Kidney (tissue), 14 donors: ENCODE data around the gene ECSIT. TPM values are rescaled to one million over a fixed set of nuclear protein-coding genes. Genes with fewer than 3 reads are reported as not detected.

Experiments
- DNase-seq, 5 donors: peaks; one replicate each; pipeline ENCODE4 v3.0.0-alpha.2; 2013 to 2020
- FAIRE-seq: peaks from 2 replicates; lab custom pipeline; 2012; peaks lifted over from hg19 to GRCh38; lab: Jason Lieb, UNC
- H3K27ac ChIP-seq, 2 donors: one replicate each; pipeline ENCODE4 v1.7.0; 2013; ENCODE audit warnings: low read depth in 2 of 2, low read length in 2 of 2, inconsistent platforms in 1 of 2
- H3K27me3 ChIP-seq: one replicate; pipeline ENCODE4 v1.7.1; 2013; ENCODE audit warnings: low read length, inconsistent platforms; ENCODE audit not compliant: control insufficient read depth, insufficient read depth
- H3K36me3 ChIP-seq, 3 donors: one replicate each; pipeline versions ENCODE4 v1.7.0 to v1.7.1; 2013; ENCODE audit warnings: low read length in 3 of 3, control low read depth in 1 of 3, inconsistent platforms in 1 of 3; ENCODE audit not compliant: insufficient read depth in 3 of 3, control insufficient read depth in 2 of 3
- H3K4me1 ChIP-seq, 3 donors: one replicate each; pipeline versions ENCODE4 v1.7.0 to v1.7.1; 2013; ENCODE audit warnings: low read length in 3 of 3, inconsistent platforms in 1 of 3, low read depth in 1 of 3; ENCODE audit not compliant: control insufficient read depth in 2 of 3, insufficient read depth in 2 of 3
- H3K4me3 ChIP-seq, 3 donors: one replicate each; pipeline versions ENCODE4 v1.7.0 to v1.8.1; 2013; ENCODE audit warnings: low read length in 3 of 3, control low read depth in 1 of 3, inconsistent platforms in 1 of 3
- H3K9ac ChIP-seq, 3 donors: one replicate each; pipeline versions ENCODE4 v1.7.0 to v1.7.1; 2013; ENCODE audit warnings: low read length in 3 of 3, control low read depth in 1 of 3, inconsistent platforms in 1 of 3
- H3K9me3 ChIP-seq, 3 donors: one replicate each; pipeline versions ENCODE4 v1.7.0 to v1.7.1; 2013; ENCODE audit warnings: low read length in 3 of 3, control low read depth in 1 of 3, inconsistent platforms in 1 of 3; ENCODE audit not compliant: control insufficient read depth in 2 of 3, insufficient read depth in 1 of 3
- intact Hi-C: fragments of 100-400 bp; cut with DNase I; formaldehyde crosslinking; loops from one replicate; pipeline ENCODE4 v1.11.1; 2022
- polyA plus RNA-seq: library from polyadenylated mRNA; stranded (reverse); fragments of 350-450 nt; fragmentation: Illumina TruSeq; extraction: RNeasy Lipid Tissue Mini Kit (QIAGEN cat#74804); gene quantifications from one replicate; pipeline ENCODE4 v1.2.3, GENCODE V29; 2014; ENCODE audit warnings: low read depth, low replicate concordance; ENCODE audit not compliant: insufficient read depth
- total RNA-seq: library from RNA; stranded (reverse); fragmentation: NEBNext Ultra II Directional; extraction: Animal tissue kit (Norgen Biotek cat#: 25700); gene quantifications from one replicate; pipeline ENCODE4 v1.2.1, GENCODE V29; 2021
- TF ChIP-seq, protein P1 (sequence below): IDR thresholded peaks from 3 replicates; pipeline ENCODE4 v1.5.1; 2012; ENCODE audit warnings: mild to moderate bottlenecking, moderate library complexity, borderline replicate concordance; ENCODE audit not compliant: insufficient read depth; ENCODE audit errors: extremely low read depth
- donor health status: control.
- donor health status: control.
- donor health status: control.
- donor health status: control.
- donor health status: control.
- donor health status: DM: yes; HTN: yes; CAD: no.
- donor health status: Normal renal cell carcinoma (clear cell type).

Gene ECSIT
- total and polyA plus RNA-seq, 2 donors from 2014 or later: 33.8 to 83.4 TPM

DNA sequence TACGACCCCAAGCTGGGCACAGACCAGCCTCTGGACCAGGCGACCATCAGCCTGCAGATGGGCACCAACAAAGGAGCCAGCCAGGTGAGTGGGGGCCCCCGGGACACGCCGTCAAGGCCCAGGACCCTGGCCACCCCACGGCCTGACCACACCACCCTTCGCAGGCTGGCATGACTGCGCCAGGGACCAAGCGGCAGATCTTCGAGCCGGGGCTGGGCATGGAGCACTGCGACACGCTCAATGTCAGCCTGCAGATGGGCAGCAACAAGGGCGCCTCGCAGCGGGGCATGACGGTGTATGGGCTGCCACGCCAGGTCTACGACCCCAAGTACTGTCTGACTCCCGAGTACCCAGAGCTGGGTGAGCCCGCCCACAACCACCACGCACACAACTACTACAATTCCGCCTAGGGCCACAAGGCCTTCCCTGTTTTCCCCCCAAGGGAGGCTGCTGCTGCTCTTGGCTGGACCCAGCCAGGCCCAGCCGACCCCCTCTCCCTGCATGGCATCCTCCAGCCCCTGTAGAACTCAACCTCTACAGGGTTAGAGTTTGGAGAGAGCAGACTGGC, 20.5 kb upstream of the ECSIT start:
- DNase-seq (no peak), FAIRE-seq (no peak)
- peaks cover 0 to 9% (median 5%) of the 10 kb centered on the region in 3 donors for H3K36me3 ChIP-seq

DNA sequence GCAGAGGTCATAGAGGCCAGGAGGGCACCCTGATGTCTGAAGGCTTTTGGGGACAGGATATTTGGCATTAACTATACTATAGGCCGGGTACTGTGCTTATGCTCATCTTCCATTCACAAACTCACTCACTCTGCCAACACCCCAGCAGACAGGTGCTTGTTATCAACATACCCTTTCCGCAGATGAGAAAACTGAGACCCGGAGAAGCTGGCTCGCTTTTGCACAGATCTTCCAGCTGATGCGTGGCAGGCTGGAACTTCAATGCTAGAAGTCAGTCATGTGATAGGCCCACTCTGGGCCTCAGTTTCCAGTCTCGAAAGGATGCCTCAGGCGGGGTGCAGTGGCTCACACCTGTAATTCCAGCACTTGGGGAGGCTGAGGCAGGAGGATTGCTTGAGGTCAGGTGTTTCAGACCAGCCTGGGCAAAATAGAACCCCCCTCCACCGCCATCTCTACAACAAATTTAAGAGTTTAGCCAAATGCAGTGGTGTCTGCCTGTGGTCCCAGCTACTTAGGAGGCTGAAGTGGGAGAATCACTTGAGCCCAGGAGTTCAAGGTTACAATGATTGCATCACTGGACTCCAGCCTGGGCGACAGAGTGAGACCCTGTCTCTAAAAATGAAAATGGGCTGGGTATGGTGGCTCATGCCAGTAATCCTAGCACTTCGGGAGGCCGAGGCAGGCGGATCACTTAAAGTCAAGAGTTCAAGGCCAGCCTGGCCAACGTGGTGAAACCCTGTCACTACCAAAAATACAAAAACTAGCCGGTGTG, 19.2 kb upstream of the ECSIT start:
- no peak overlapping the region for H3K9ac ChIP-seq
- intact Hi-C loops: no loop called here
- FAIRE-seq (no peak), DNase-seq (no peak)
- peaks cover 0 to 2% (median 0%) of the 10 kb centered on the region in 3 donors for H3K36me3 ChIP-seq
- H3K27ac ChIP-seq: no peak overlapping the region
- TF ChIP-seq, protein P1, sequence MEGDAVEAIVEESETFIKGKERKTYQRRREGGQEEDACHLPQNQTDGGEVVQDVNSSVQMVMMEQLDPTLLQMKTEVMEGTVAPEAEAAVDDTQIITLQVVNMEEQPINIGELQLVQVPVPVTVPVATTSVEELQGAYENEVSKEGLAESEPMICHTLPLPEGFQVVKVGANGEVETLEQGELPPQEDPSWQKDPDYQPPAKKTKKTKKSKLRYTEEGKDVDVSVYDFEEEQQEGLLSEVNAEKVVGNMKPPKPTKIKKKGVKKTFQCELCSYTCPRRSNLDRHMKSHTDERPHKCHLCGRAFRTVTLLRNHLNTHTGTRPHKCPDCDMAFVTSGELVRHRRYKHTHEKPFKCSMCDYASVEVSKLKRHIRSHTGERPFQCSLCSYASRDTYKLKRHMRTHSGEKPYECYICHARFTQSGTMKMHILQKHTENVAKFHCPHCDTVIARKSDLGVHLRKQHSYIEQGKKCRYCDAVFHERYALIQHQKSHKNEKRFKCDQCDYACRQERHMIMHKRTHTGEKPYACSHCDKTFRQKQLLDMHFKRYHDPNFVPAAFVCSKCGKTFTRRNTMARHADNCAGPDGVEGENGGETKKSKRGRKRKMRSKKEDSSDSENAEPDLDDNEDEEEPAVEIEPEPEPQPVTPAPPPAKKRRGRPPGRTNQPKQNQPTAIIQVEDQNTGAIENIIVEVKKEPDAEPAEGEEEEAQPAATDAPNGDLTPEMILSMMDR: no peak
- H3K9me3 ChIP-seq: no peaks in the 10 kb centered on the region
- H3K4me3 ChIP-seq: no peak overlapping the region
- no peaks in the 10 kb centered on the region for H3K4me1 ChIP-seq
- no peaks in the 10 kb centered on the region for H3K27me3 ChIP-seq

More for the DNA sequence above, 20.5 kb upstream of the ECSIT start:
- Histone ChIP-seq H3K27ac (no peak overlapping the region), H3K4me1 (no peaks in the 10 kb centered on the region), H3K9ac (no peak overlapping the region), H3K4me3 (no peak overlapping the region), H3K9me3 (no peaks in the 10 kb centered on the region), H3K27me3 (no peaks in the 10 kb centered on the region)
- intact Hi-C loops: no loop called here
- TF ChIP-seq, protein P1: no peak

GRCh38 chr19:11541238-11541637, 12.3 kb upstream of the ECSIT start:
- FAIRE-seq (no peak), DNase-seq (no peak)
- Histone ChIP-seq H3K4me1 (peaks cover 0 to 3% (median 0%) of the 10 kb centered on the region in 3 donors), H3K36me3 (no peaks in the 10 kb centered on the region), H3K27me3 (no peaks in the 10 kb centered on the region), H3K4me3 (no peak overlapping the region), H3K9me3 (no peaks in the 10 kb centered on the region), H3K9ac (no peak overlapping the region), H3K27ac (no peak overlapping the region)
- TF ChIP-seq, protein P1: no peak
- intact Hi-C loops: no loop called here
